22Rv1 (cell line): Measurements from ENCODE around the gene ITGA2.

Experiments
- ZFX ChIP-seq: fragments of 450-650 bp; IDR thresholded peaks from 2 replicates; pipeline ENCODE4 v1.6.1; 2017; ENCODE audit warnings: antibody characterized with exemption, borderline replicate concordance
- TF ChIP-seq, protein P1 (sequence below): fragments of 450-650 bp; IDR thresholded peaks from 2 replicates; pipeline ENCODE4 v1.5.1; 2017; ENCODE audit warnings: mild to moderate bottlenecking

DNA sequence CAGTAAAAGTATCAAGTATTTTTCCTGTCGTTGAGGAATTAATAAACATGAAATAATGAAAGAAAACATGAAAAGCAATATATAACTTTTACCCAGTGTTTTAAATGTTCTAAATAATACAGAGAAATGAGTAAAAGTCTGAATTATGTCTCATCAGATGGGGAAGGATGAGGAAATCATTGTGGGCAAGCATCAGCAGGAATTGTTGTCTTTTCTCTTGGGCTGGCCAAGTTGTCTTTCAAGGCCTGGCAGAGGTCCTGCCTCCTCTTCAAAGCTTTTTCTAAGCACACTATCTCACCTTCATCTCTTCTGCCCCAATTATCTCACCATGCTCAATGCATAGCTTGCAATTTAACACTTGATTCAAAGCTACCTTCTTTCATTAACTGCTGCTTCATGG lies 78.5 kb downstream of the ITGA2 start:
- TF ChIP-seq, protein P1, sequence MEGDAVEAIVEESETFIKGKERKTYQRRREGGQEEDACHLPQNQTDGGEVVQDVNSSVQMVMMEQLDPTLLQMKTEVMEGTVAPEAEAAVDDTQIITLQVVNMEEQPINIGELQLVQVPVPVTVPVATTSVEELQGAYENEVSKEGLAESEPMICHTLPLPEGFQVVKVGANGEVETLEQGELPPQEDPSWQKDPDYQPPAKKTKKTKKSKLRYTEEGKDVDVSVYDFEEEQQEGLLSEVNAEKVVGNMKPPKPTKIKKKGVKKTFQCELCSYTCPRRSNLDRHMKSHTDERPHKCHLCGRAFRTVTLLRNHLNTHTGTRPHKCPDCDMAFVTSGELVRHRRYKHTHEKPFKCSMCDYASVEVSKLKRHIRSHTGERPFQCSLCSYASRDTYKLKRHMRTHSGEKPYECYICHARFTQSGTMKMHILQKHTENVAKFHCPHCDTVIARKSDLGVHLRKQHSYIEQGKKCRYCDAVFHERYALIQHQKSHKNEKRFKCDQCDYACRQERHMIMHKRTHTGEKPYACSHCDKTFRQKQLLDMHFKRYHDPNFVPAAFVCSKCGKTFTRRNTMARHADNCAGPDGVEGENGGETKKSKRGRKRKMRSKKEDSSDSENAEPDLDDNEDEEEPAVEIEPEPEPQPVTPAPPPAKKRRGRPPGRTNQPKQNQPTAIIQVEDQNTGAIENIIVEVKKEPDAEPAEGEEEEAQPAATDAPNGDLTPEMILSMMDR: no peak
- no peak for TF ChIP-seq ZFX
